ENCODE data around the gene PHACTR1. TPM values are rescaled to one million over a fixed set of nuclear protein-coding genes. Genes with fewer than 3 reads are reported as not detected.

PHACTR1 gene
- total RNA-seq, 1 experiment from 2014 or later: 15.5 TPM

- ChIA-PET POLR2A (no interaction called here), CTCF (no interaction called here)
- Mint-ChIP-seq H3K4me1 (peaks cover 4% of the 10 kb centered on the region), H3K4me3 (no peak overlapping the region), H3K9me3 (no peaks in the 10 kb centered on the region), H3K27me3 (ENCODE audit: low read depth) (no peaks in the 10 kb centered on the region; the same call in 1 of the 2 replicates), H3K27ac (no peak overlapping the region), H3K36me3 (peaks cover 34% of the 10 kb centered on the region)
- ATAC-seq (no peak), DNase-seq (ENCODE audit: low spot score) (no peak)
- TF ChIP-seq E2F5 (CRISPR knock-in tag; IDR thresholded peaks at IDR 0.05) (no peak), CDX4 (CRISPR knock-in tag; IDR thresholded peaks at IDR 0.05; ENCODE audit: borderline replicate concordance) (no peak), ZSCAN18 (CRISPR knock-in tag; IDR thresholded peaks at IDR 0.05) (no peak), OVOL2 (CRISPR knock-in tag; IDR thresholded peaks at IDR 0.05; ENCODE audit: borderline replicate concordance) (no peak), USF1 (CRISPR knock-in tag; IDR thresholded peaks at IDR 0.05) (no peak), ZNF396 (CRISPR knock-in tag; IDR thresholded peaks at IDR 0.05; ENCODE audit: borderline replicate concordance) (no peak), SOX15 (CRISPR knock-in tag; IDR thresholded peaks at IDR 0.05) (no peak)
Measured at GRCh38 chr6:13295576-13295975, 579.0 kb downstream of the PHACTR1 start.

GRCh38 chr6:13296536-13296997, 580.0 kb downstream of the PHACTR1 start:
- Mint-ChIP-seq H3K36me3 (peaks cover 37% of the 10 kb centered on the region), H3K4me1 (peaks cover 4% of the 10 kb centered on the region), H3K27ac (no peak overlapping the region; the same call in 1 of the 2 replicates), H3K27me3 (ENCODE audit: low read depth) (no peaks in the 10 kb centered on the region; the same call in 1 of the 2 replicates), H3K9me3 (no peaks in the 10 kb centered on the region), H3K4me3 (no peak overlapping the region)
- ChIA-PET POLR2A (no interaction called here), CTCF (interaction anchor here (1.0 to 1.5 kb wide), 2 partner anchors 328 to 385 kb away, joined by 3 to 5 read pairs; no protein-coding TSS in a partner anchor)
- ATAC-seq (peak; percentile 58), DNase-seq (ENCODE audit: low spot score) (no peak)
- TF ChIP-seq CREB1 (CRISPR knock-in tag; IDR thresholded peaks at IDR 0.05) (no peak), AFF4 (CRISPR knock-in tag; IDR thresholded peaks at IDR 0.05; ENCODE audit: borderline replicate concordance) (no peak), CDX4 (CRISPR knock-in tag; IDR thresholded peaks at IDR 0.05; ENCODE audit: borderline replicate concordance) (no peak), ESRRA (CRISPR knock-in tag; IDR thresholded peaks at IDR 0.05; ENCODE audit: borderline replicate concordance) (no peak), NR1H2 (CRISPR knock-in tag; IDR thresholded peaks at IDR 0.05) (no peak), ZNF423 (CRISPR knock-in tag; IDR thresholded peaks at IDR 0.05) (no peak), HMGA2 (CRISPR knock-in tag; IDR thresholded peaks at IDR 0.05) (no peak), NFYB (CRISPR knock-in tag; conservative IDR thresholded peaks at IDR 0.05; ENCODE audit: low read depth) (no peak), TEAD1 (CRISPR knock-in tag; IDR thresholded peaks at IDR 0.05) (no peak), NR3C1 (CRISPR knock-in tag; conservative IDR thresholded peaks at IDR 0.05; ENCODE audit: low read depth) (no peak), GABPB1 (CRISPR knock-in tag; IDR thresholded peaks at IDR 0.05) (no peak), ZNF396 (CRISPR knock-in tag; IDR thresholded peaks at IDR 0.05; ENCODE audit: borderline replicate concordance) (no peak), ZNF263 (CRISPR knock-in tag; IDR thresholded peaks at IDR 0.05; ENCODE audit: low read depth) (no peak), ZNF317 (CRISPR knock-in tag; IDR thresholded peaks at IDR 0.05; ENCODE audit: borderline replicate concordance, low read depth) (no peak), ZNF512 (CRISPR knock-in tag; IDR thresholded peaks at IDR 0.05; ENCODE audit: borderline replicate concordance) (no peak), USF1 (CRISPR knock-in tag; IDR thresholded peaks at IDR 0.05) (no peak)

Measured in WTC11 (cell line).